ENCODE data around the gene CNNM3. TPM values are rescaled to one million over a fixed set of nuclear protein-coding genes. Genes with fewer than 3 reads are reported as not detected.

CNNM3 gene
- total and polyA plus RNA-seq, 2 experiments from 2014 or later = 17.1 to 25.8 TPM

DNA sequence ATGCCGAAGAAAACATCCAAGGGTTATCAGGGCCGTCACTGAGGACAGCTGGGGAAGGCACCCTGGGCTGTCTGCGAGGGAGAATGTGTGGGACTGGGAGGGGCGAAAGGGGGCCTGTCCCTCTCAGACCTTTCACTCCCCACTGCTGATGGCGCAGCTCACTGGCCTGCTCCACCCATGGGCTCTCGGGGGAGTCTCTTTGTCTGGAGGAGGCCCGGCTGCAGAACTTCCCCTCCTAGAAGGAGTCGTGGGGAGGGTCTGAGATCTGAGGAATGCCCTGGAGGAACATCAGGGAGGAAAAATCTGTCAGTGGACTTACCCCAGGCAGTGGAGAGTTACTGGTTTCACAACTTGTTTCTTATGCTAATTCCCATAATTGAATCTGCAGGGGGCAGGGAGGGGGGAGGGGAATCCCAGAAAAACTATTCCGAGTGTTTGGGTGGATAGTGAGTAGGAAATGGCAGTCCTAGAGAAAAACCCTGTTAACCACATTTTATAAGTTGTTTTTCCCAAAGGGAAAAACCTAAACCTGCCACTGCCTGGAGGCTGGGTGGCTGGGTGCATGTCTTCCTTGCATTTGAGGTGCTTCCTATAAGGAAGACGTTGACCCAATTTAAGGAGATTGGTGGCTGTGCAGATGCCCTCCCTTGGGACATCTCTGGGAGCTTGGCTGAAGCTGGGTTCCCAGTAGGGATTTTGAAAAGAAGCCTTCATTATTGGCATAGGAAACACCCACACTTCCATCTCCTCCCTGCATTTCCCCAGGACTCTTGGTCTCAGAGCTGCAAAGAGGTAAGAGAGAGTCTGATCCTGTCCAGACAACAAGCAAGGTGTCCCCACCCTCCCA is 65.5 kb downstream of the CNNM3 start:
- H3K27ac ChIP-seq = no peak overlapping the region

DNA sequence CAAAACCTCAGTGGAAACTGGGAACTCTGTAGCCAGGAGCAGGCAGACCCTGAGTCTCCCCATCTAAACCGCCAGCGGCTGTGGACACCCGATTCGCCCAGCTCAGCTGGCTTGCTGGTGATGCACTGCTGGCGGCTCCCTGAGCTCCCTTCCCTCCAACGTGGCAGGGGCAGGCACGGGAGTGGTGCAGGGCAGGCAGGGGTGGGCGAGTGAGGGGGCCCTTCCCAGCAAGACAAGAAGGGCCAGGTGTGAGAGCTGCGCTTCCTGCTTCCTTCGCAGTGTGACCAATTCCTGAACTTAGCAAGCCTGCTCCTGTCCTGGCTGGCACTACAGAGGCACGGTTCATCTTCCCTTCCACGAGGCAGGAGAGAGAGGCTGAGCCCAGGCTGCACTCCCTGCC is 66.2 kb downstream of the CNNM3 start:
- Histone ChIP-seq H3K36me3 (replicated peaks; ENCODE audit: insufficient read depth, low read depth) (no peaks in the 10 kb centered on the region), H3K9me2 (replicated peaks; ENCODE audit: insufficient read depth) (no peaks in the 10 kb centered on the region), H2AFZ (no peak overlapping the region), H3K4me2 (peak overlapping the region; percentile 42), H3K27ac (no peak overlapping the region), H4K20me1 (ENCODE audit: insufficient read depth, poor library complexity, severe bottlenecking) (no peaks in the 10 kb centered on the region), H3K79me2 (no peaks in the 10 kb centered on the region), H3K27me3 (no peaks in the 10 kb centered on the region), H3K4me3 (no peak overlapping the region), H3K9me3 (ENCODE audit: low read depth) (no peaks in the 10 kb centered on the region), H3K4me1 (ENCODE audit: insufficient read depth) (peaks cover 14% of the 10 kb centered on the region)
- TF ChIP-seq EZH2phosphoT487 (IDR thresholded peaks at IDR 0.05; ENCODE audit: low read depth, severe bottlenecking, unreplicated experiment) (no peak), EZH2 (IDR thresholded peaks at IDR 0.05; ENCODE audit: borderline replicate concordance) (no peak)
- TF ChIP-seq, protein P1, sequence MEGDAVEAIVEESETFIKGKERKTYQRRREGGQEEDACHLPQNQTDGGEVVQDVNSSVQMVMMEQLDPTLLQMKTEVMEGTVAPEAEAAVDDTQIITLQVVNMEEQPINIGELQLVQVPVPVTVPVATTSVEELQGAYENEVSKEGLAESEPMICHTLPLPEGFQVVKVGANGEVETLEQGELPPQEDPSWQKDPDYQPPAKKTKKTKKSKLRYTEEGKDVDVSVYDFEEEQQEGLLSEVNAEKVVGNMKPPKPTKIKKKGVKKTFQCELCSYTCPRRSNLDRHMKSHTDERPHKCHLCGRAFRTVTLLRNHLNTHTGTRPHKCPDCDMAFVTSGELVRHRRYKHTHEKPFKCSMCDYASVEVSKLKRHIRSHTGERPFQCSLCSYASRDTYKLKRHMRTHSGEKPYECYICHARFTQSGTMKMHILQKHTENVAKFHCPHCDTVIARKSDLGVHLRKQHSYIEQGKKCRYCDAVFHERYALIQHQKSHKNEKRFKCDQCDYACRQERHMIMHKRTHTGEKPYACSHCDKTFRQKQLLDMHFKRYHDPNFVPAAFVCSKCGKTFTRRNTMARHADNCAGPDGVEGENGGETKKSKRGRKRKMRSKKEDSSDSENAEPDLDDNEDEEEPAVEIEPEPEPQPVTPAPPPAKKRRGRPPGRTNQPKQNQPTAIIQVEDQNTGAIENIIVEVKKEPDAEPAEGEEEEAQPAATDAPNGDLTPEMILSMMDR (IDR thresholded peaks at IDR 0.05; ENCODE audit: poor library complexity) = no peak
- no peak for DNase-seq (ENCODE audit: low spot score)
- 57% methylated on average over 12 of the region's 12 CpGs for WGBS (ENCODE audit: low lambda C conversion rate, missing lambda C conversion rate)

More for the DNA sequence above, 65.5 kb downstream of the CNNM3 start:
- Histone ChIP-seq H3K4me2 (peak overlapping the region; percentile 42), H3K36me3 (replicated peaks; ENCODE audit: insufficient read depth, low read depth) (no peaks in the 10 kb centered on the region), H3K79me2 (no peaks in the 10 kb centered on the region), H3K9me2 (replicated peaks; ENCODE audit: insufficient read depth) (no peaks in the 10 kb centered on the region), H3K9me3 (ENCODE audit: low read depth) (no peaks in the 10 kb centered on the region), H4K20me1 (ENCODE audit: insufficient read depth, poor library complexity, severe bottlenecking) (no peaks in the 10 kb centered on the region), H2AFZ (no peak overlapping the region), H3K27me3 (no peaks in the 10 kb centered on the region), H3K4me1 (ENCODE audit: insufficient read depth) (peaks cover 11% of the 10 kb centered on the region), H3K4me3 (no peak overlapping the region)
- TF ChIP-seq EZH2 (IDR thresholded peaks at IDR 0.05; ENCODE audit: borderline replicate concordance) = no peak
- TF ChIP-seq EZH2phosphoT487 (IDR thresholded peaks at IDR 0.05; ENCODE audit: low read depth, severe bottlenecking, unreplicated experiment) = no peak
- TF ChIP-seq, protein P1 (IDR thresholded peaks at IDR 0.05; ENCODE audit: poor library complexity) = no peak
- no peak for DNase-seq (ENCODE audit: low spot score)
- 41% methylated on average over 10 of the region's 10 CpGs for WGBS (ENCODE audit: low lambda C conversion rate, missing lambda C conversion rate)

DNA sequence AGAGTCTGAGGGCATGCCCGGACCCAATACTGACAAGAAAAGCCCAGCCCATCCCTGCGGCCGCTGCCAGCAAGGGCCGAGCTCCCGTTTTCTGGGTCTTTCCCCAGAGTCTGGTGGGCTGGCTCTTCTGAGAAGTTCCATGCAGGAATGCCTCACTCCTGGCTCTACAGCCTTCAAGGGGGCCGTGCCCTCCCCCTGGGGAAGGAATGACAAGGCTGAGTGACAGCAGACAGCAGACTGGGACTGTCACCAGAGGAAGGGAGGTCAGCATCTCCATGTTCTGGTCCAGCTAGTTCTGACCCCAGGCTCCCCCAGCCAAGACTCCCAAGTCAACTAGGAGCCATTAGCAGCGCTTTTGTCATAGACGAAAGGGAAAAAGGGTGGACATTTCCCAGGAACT is 66.8 kb downstream of the CNNM3 start:
- Histone ChIP-seq H3K36me3 (replicated peaks; ENCODE audit: insufficient read depth, low read depth) (no peaks in the 10 kb centered on the region), H3K9me2 (replicated peaks; ENCODE audit: insufficient read depth) (no peaks in the 10 kb centered on the region), H3K79me2 (no peaks in the 10 kb centered on the region), H3K27ac (no peak overlapping the region), H3K4me1 (ENCODE audit: insufficient read depth) (peaks cover 21% of the 10 kb centered on the region), H3K4me3 (no peak overlapping the region), H3K9me3 (ENCODE audit: low read depth) (no peaks in the 10 kb centered on the region), H2AFZ (no peak overlapping the region), H4K20me1 (ENCODE audit: insufficient read depth, poor library complexity, severe bottlenecking) (no peaks in the 10 kb centered on the region), H3K27me3 (no peaks in the 10 kb centered on the region), H3K4me2 (no peak overlapping the region)
- WGBS (ENCODE audit: low lambda C conversion rate, missing lambda C conversion rate) = 95% methylated on average over 8 of the region's 8 CpGs
- no peak for DNase-seq (ENCODE audit: low spot score)
- TF ChIP-seq EZH2phosphoT487 (IDR thresholded peaks at IDR 0.05; ENCODE audit: low read depth, severe bottlenecking, unreplicated experiment) (no peak), EZH2 (IDR thresholded peaks at IDR 0.05; ENCODE audit: borderline replicate concordance) (no peak)
- TF ChIP-seq, protein P1 (IDR thresholded peaks at IDR 0.05; ENCODE audit: poor library complexity) = no peak

All from hepatocyte (in vitro differentiated cells).